ENCODE data around the gene PSME4.

DNA sequence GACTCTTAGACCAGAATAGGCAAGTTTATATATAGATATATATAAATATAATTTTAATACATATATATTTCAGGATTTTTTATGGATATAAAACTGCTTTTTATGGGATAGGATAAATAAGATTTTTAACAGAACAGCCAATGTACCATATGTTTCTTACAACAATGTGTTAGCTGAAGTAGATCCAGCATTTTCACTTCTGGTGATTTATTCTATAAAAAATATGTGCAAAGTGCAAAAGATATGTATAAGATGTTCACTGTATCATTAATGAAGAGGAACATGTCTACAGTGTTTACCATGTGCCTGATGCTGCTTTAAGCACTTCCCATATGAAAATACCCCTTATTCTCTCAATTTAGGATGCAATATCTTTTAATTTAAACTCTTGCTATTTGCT is 88.8 kb downstream of the PSME4 start:
- TF ChIP-seq, protein P1, sequence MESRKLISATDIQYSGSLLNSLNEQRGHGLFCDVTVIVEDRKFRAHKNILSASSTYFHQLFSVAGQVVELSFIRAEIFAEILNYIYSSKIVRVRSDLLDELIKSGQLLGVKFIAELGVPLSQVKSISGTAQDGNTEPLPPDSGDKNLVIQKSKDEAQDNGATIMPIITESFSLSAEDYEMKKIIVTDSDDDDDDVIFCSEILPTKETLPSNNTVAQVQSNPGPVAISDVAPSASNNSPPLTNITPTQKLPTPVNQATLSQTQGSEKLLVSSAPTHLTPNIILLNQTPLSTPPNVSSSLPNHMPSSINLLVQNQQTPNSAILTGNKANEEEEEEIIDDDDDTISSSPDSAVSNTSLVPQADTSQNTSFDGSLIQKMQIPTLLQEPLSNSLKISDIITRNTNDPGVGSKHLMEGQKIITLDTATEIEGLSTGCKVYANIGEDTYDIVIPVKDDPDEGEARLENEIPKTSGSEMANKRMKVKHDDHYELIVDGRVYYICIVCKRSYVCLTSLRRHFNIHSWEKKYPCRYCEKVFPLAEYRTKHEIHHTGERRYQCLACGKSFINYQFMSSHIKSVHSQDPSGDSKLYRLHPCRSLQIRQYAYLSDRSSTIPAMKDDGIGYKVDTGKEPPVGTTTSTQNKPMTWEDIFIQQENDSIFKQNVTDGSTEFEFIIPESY (IDR thresholded peaks at IDR 0.05), result no peak
- TF ChIP-seq, protein P2, sequence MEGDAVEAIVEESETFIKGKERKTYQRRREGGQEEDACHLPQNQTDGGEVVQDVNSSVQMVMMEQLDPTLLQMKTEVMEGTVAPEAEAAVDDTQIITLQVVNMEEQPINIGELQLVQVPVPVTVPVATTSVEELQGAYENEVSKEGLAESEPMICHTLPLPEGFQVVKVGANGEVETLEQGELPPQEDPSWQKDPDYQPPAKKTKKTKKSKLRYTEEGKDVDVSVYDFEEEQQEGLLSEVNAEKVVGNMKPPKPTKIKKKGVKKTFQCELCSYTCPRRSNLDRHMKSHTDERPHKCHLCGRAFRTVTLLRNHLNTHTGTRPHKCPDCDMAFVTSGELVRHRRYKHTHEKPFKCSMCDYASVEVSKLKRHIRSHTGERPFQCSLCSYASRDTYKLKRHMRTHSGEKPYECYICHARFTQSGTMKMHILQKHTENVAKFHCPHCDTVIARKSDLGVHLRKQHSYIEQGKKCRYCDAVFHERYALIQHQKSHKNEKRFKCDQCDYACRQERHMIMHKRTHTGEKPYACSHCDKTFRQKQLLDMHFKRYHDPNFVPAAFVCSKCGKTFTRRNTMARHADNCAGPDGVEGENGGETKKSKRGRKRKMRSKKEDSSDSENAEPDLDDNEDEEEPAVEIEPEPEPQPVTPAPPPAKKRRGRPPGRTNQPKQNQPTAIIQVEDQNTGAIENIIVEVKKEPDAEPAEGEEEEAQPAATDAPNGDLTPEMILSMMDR (IDR thresholded peaks at IDR 0.05; ENCODE audit: low read depth, low read length, missing input control), result no peak
- TF ChIP-seq YY1 (IDR thresholded peaks at IDR 0.05), result no peak
- TF ChIP-seq, protein P3, sequence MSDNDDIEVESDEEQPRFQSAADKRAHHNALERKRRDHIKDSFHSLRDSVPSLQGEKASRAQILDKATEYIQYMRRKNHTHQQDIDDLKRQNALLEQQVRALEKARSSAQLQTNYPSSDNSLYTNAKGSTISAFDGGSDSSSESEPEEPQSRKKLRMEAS (IDR thresholded peaks at IDR 0.05), result no peak
- TF ChIP-seq, protein P4, sequence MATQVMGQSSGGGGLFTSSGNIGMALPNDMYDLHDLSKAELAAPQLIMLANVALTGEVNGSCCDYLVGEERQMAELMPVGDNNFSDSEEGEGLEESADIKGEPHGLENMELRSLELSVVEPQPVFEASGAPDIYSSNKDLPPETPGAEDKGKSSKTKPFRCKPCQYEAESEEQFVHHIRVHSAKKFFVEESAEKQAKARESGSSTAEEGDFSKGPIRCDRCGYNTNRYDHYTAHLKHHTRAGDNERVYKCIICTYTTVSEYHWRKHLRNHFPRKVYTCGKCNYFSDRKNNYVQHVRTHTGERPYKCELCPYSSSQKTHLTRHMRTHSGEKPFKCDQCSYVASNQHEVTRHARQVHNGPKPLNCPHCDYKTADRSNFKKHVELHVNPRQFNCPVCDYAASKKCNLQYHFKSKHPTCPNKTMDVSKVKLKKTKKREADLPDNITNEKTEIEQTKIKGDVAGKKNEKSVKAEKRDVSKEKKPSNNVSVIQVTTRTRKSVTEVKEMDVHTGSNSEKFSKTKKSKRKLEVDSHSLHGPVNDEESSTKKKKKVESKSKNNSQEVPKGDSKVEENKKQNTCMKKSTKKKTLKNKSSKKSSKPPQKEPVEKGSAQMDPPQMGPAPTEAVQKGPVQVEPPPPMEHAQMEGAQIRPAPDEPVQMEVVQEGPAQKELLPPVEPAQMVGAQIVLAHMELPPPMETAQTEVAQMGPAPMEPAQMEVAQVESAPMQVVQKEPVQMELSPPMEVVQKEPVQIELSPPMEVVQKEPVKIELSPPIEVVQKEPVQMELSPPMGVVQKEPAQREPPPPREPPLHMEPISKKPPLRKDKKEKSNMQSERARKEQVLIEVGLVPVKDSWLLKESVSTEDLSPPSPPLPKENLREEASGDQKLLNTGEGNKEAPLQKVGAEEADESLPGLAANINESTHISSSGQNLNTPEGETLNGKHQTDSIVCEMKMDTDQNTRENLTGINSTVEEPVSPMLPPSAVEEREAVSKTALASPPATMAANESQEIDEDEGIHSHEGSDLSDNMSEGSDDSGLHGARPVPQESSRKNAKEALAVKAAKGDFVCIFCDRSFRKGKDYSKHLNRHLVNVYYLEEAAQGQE (IDR thresholded peaks at IDR 0.05), result no peak
- TF ChIP-seq EGR1 (IDR thresholded peaks at IDR 0.05; ENCODE audit: low read depth in 2 of 2), result no peak
- no peak for TF ChIP-seq JUND (IDR thresholded peaks at IDR 0.05)
- no peak for TF ChIP-seq TAF1 (conservative IDR thresholded peaks at IDR 0.05)
- TF ChIP-seq GABPA (IDR thresholded peaks at IDR 0.05 in 1 of 2, conservative IDR thresholded peaks at IDR 0.05 in 1 of 2), result no peak

All from liver (tissue), 3 donors.